Suprapubic skin (tissue), 3 donors: ENCODE data around the gene FIBP.

ENCODE experiments used
- CTCF ChIP-seq, 2 donors: fragments of 200-600 bp in 1 of 2; fragments of 450-650 bp in 1 of 2; sonication (generic) in 1 of 2; IDR thresholded peaks; one replicate each; pipeline ENCODE4 v1.5.1; 2016 to 2019; ENCODE audit warnings: antibody characterized with exemption in 2 of 2, mild to moderate bottlenecking in 1 of 2, moderate library complexity in 1 of 2
- EP300 ChIP-seq: sonication (generic); formaldehyde crosslinking; IDR thresholded peaks from one replicate; pipeline ENCODE4 v1.6.1; 2017; ENCODE audit warnings: antibody characterized with exemption
- POLR2A ChIP-seq, 2 donors: fragments of 450-650 bp; IDR thresholded peaks; one replicate each; pipeline ENCODE4 v1.6.1; 2017; ENCODE audit warnings: antibody characterized with exemption in 2 of 2, mild to moderate bottlenecking in 2 of 2, moderate library complexity in 2 of 2

GRCh38 chr11:65868076-65868667 lies 20.1 kb downstream of the FIBP start:
- no peak for TF ChIP-seq EP300
- no peak for TF ChIP-seq CTCF (IDR thresholded peaks at IDR 0.05)
- no peak for TF ChIP-seq POLR2A (IDR thresholded peaks at IDR 0.05)
